NCI-H2227 (cell line): ENCODE measurements around the gene PDE8B.

Experiments
- DNase-seq: peaks from one replicate; lab custom pipeline; 2025; ENCODE audit not compliant: unreplicated experiment; lab: John Stamatoyannopoulos, UW

Gene PDE8B

DNA sequence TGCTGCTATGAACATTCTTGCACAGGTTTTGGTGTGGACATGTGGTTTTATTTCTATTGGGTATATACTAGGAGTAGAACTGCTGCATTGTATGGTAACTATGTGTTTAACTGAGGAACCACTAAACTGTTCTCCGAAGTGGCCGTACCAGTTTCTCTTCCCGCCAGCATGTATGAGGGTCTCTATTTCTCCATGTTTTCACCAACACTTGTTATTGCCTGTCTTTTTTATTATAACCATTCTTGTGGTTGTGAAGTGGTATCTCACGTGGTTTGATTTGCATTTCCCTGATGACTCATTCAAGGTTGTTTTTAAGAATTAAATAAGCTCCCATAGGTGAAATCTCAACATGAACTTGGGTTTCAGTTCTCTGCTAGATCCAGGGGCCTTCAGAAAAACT, 19.4 kb downstream of the PDE8B start:
- no peak for DNase-seq

DNA sequence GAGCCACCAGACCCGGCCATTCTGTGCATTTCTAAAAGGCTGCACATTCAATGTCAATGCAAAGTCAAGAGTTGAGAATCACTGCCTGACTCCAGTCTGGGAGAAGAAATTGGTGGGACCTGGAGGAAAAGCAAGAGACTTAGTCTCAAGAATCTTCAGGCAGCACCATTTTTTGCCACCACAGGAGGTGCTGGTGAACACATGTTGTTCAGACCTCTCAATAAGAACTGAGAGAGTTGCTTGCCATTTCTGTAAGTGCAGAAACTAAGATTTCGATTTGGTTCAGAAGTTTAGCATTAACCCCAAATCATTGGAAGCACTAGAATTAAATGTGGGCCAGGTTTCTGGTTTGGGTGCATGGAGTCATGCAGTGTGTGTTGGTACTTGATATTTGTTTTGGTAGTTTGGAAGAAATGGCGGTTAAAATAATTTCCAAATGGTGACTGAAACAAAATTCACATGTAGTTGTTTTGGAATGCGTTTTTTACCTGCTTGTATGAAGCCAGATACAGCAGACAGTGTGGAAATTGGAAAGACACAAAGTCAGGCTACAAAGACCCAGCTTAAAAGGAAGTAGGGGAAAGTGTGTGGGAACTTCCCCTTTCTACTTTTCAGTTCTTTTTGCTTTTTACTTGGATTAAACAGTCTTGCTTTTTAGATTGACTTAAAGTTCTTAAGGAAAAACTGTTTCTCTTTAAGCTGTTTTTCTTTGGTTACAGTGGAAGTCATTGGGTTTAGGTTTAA, 20.4 kb downstream of the PDE8B start:
- DNase-seq: no peak

DNA sequence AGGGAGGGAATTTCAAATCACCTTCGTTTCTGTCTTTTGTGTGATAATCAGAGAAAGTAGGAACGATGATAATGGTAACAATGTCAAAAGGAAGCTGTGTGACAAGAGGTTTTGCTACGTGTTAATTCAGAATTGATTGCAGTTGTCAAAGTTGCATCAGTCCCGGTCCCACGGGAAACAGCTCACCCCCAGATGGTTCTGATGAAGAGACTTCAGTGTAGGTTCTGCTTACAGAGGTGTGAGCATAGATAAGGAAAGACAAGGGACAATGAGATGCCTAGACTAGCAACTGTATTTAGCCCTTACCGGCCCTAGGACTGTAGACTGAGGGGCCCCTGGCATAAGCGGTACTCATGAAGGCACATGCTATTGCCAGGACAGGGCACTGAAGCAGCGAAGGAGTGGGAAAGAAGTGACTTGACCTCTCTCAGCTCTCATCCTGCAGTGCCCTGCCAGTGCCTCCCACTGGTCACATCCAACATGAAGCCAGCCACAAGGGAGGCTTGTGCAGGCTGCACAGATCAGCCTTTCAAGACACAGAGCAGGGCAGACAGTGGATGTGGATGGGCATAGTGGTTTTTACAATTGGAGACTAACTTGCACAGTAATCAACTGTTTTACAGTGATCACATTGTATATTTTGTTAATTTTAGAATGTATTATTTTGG, 21.1 kb downstream of the PDE8B start:
- DNase-seq: no peak

DNA sequence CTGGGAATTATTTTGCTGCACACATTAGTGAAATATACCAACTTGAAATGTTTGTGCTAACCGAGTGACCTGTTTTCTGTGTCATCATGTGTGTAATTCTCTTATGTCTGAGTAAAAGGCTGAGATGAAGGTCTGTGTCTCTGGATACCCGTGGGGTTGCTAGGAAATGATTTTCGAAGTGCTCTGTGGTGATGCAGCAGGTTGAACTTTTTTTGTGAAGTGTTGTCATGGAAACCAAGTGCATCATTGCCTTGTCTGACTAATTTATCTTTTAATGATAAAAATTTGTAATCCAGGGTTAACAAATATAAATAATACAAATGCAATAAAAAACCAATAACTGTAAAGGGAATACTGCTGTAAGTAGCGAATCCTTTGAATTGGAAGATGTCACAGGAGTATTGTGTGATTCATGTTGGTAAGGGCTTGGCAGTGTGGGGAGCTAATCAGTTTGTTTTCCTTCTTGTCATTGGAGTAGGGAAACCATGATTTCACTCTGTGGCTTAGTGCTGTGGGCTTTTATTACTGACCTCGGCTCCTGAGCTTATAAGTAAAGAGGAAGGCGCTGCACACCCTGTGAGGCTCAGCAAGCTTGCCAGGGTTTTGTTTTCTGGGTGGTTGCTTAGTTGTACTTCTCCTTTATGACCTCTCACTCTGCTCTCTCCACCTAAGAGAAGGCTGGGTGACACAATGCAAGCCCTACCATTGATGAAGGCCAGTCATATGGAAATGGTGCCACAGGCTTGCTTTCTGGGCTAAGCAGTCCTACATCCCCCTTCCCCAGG, 22.3 kb downstream of the PDE8B start:
- DNase-seq: no peak

DNA sequence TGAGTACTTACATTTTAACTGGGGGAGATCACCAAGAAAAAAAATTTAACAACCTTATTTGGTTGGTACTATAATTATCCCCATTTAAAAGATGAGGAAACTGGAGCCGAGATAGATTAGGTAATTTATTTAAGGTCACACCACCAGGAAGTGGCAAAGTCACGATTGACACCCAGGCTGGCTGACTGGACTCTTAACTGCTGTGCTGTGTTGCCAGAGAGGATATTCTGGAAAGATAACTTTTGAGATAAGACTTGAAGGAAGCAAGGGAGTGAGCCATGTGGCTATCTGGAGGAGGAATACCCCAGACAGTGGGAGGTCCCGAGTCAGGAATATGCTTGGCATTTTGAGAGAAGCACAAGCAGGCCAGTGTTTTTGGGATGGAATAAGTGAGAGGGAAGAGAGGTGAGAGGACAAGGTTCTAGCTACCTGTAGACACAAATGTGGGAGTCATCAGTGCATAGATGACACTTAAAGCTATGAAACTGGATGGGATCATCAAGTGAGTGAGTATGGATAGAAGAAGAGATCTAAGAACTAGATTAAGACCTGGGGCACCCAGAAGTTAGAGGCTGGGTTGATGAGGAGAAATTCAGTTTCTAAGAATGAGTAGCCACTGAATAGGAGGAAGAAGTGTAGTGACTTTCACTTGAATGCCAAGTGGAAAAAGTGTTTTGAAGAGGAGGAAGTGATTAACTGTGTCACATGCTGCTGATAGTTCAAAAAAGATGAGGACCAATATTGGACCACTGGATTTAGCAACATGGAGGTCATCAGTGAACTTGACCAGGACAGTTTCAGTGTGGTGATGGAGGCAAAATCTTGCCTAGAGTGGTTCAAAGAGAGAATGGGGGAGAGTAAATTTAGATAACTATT, 25.6 kb downstream of the PDE8B start:
- DNase-seq: no peak

DNA sequence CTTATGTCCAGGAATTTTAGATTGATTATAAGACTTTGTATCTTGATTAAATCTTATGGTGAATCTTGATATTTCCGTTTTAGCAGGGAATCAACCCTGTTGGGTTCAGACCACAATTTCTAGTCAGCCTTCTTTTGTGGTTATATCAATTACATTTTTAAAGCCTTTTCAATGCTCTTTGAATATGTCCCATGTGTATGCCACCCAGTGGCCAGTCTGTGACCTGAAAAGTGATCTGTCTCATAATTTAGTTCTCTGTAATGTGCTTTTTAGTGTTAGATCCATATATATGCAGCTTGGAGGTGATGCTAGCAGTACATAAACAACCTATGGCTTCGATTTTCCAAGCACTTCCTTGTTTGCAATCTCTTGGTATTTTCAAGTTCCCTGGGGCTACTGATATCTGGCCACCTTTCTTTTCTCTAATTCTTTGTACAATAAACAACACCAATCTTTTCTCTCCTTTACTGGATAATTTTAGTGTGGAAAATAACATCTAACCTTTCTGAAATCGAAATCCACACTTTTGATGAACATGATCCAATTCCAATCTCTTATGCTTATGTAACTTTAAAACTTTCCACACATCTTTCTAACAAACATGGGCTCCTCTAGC, 28.8 kb downstream of the PDE8B start:
- no peak for DNase-seq

DNA sequence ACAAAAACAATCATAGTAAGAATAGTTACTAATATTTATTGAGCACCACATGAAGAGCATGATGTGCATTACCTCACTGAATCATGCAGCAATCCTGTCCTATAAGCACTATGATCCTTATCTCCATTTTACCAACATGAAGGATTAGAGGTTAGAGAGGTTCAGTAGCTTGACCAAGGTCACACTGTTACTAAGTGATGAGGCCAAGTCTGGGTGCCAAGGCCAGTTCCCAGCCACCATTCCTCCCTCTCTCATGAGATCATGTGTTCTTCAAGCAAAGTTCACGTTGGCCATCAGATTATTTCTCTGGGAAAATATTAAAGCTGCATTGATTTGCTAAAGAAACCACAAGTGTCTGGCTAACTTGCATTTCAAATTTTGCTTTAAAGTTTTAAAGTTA, 31.0 kb downstream of the PDE8B start:
- no peak for DNase-seq

DNA sequence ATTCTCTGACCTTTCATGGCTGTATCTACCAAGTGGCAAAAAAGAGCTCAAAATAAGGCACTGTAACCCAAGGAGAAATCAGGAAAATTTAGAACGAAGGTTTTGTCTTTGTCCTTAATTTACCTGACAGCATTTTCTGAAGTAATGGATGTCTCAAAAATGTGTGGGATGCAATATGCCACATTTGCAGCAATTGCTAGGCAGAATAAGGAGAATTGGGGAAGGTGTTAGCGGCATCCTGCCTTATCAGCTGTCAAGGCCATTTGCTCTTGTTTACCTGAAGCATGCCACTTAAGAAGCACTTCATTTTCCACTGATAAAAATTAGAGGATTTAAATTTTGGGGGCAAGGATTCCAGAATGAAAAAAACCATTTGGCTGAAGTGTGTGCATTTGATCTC, 39.0 kb downstream of the PDE8B start:
- no peak for DNase-seq

DNA sequence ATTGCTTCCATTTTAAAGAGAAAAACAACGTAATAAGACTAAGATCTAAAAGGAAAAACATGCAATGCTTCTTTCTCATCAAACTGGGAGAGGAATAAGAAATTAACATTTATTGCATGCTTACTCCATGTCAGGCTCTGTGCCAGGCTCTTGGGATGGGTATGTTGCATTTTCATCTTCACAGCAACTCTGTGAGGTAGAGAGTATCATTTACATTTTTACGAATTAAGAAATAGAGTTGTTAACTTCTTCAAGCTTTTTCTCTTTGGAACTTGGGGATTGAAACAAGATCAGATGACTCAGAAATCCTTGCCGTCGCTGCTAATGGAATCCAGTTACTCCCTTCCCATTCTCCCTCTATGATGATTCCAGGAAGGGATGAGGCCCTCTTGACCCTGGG, 39.5 kb downstream of the PDE8B start:
- DNase-seq: no peak

DNA sequence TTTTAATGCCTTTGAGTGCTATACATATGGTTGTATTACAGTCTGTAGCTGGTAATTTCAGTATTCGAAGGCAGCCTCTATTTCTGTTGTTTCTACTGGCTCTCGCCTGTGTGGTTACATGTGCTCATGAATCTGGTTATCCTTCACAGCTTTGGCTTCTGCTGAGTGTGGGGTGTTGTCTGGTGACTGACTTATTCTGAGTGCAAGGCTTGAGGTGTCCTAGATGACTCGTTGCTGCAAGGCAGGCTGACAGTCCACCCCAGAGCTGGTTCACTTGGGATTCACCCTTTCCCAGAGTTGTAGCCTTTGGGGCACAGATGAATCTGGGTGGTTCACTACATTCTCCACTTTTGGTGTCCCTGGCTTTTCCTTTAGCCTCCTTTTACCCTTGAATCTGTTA, 41.4 kb downstream of the PDE8B start:
- DNase-seq: no peak

DNA sequence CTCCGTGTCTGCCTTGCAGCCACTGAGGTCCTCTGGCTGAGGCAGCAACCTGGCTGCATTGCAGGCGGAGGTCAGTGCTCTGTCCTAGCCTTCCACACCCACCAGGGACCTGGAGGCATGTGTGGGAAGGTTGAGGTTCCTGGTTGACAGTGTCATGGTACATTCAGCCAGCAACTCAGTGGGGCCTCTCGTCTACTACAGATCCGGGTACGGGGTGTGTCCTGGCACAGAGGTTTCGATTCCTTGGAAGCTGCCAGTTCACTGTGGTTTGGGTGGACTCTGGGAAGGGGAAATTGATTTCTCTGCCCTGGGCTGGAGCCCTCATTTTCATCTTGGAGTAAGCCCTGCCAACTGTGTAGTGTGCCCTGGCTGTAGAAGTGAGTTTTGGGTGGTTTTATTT, 45.1 kb downstream of the PDE8B start:
- no peak for DNase-seq

DNA sequence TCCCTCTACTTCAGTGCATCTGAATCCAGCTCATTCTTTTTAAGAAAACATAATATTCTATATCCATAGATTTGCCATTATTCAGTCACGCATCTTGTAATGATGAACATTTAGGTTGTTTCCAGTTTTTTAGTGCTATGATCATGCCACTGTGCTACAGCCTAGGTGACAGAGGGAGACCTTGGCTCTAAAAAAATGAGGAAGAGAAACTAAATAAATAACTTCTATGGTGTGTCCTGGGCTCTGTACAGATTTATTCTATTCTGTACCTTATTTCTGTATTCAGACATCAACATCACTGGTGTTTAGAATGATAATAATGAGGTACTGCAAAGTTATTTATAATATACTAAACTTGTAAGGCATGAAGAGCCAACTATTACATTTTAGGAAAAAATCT, 45.9 kb downstream of the PDE8B start:
- DNase-seq: no peak

DNA sequence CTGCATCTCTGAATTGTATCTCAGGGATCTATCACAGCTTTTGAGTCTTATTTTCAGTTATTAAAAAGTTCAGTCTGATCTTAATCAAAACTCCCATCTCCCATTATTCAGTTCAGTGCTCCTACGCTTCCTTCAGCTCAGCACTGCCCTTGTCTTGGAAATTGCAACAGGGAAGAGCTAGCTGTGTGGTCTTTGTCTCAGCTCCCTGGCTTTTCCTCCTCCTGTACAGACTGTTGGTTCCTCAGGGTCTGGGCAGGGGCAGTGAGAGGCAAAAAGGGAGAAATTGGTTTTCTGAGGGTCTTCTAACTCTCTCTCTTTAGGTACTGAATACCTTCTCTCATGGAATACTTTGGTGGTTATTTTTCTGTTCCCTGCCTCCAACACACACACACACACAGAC, 48.2 kb downstream of the PDE8B start:
- DNase-seq: no peak

DNA sequence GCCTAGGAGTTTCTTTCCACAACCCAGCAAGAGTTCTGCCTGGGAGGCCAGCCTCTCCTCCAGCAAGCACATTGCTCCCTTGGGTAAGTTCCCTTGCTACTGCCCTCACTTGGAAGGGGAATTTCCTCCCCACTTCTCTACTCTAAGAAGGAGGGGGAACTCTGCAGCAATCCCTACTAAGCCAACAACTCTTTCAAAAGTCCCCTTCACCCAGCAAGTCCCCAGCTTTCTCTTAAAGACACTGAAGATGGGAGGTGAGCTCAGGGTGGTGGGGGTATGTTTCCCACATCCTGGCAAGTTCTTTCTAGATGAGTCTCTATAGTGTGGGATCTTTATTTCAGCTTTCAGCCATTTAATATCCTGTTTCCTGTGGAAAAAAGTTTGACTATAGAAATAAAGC, 49.0 kb downstream of the PDE8B start:
- no peak for DNase-seq

DNA sequence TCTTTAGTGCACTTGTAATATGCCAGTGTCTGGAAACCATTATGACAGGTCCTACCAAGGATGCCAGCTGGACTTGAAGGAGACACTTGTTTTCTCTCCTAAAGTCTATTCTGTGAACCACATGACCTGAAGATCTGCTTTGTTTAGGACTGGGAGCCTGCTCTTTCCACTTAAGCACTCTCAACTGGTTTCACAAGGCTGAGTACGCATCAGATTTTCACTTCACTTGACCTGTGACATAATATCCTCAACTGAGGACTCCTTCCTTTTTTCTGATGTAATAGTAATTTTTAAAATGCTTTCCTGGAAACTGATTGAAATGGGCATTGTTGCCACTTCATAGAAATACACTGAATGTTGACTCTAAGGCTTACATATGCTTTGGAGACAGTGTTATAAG, 52.2 kb downstream of the PDE8B start:
- DNase-seq: no peak

DNA sequence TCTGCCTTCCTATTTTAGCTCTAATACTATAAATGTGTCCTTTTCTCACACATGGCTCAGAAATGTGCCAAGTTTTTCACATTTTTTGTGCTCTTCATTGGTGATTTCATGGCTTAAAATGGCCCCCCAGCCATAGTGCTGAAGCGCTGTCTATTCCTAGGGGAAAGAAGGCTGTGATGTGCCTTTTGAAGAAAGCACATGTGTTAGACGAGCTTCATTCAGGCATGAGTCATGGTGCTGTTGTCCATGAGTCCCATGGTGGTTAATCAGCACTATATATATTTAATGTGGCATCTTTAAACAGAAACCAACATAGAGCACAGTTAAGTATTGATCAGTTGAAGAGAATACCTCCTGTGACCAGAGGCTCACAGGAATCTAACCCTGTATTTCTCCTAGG, 55.8 kb downstream of the PDE8B start:
- no peak for DNase-seq

DNA sequence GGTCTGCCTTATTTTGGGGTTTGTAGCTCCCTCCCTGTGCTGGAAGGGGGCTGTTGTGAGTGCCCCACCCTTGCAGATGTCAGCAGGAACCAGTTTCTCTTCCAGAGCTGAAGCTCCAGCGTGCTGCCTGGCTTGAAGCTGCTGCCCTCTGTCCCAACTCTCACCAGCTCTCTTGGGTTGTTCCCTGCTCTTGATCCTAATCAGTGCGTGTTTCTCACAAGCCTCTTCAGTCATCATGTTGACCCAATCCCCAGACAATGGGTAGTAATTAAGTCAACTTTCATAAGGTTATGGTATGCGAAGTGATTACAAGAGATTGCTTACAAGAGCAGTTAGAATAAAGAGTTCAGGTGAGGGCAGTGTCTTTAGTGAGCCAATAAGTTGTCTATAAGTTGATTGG, 57.0 kb downstream of the PDE8B start:
- DNase-seq: no peak

DNA sequence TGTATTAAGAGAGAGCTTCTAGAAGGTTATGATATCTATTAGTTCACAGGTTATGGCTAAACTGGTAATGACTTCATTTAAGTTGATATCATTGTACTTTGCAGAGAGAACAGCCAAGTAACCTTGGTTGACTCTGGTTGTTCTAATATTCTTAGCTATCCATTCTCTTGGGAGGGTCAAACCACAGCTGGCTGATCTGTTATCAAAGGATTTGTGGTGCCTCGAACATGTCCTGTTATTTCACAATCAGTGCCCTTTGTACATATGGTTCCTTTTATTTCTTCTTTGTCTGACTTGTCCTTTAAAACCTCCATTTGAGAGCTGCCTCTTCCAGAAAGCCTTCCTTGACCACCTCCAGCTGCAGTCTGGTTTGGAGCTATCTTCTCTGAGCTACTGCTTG, 61.7 kb downstream of the PDE8B start:
- no peak for DNase-seq

DNA sequence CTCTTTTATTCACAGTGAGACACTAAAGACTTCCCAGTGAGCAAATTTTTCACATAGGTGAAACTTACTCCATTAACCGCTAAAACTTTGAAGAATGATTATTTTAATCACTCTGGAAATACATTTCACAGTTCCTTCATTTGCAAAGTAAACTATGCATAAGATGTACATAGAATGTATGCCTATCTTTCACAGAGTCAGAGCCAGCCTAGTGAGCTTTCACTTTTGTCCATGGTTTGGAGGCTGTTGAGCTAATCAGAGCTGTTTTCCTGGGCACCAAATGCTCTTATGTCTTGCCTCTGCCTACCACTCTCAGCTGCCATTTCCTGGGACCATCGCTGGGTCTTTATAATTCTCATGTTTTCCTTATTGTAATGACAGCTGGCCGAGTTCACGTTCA, 67.3 kb downstream of the PDE8B start:
- DNase-seq: no peak

DNA sequence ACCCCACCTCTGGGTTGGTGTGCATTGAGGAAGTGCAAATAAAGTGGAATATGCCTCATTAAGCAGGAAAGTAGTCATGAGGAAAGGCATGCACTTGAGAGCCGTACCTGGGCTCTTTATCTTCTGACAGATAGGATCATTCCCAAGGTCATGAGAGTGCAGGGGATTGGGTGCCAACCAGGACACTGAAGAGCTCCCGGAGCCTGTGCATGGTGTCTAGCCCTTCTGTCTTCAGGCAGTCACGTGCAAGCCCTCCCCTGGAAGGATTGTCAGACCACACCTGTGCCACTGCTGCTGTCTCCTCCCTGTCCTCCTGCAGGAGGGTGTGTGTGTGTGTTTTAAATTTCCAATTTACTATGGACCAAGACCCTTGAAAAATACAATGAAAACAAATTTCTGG, 69.6 kb downstream of the PDE8B start:
- DNase-seq: no peak

DNA sequence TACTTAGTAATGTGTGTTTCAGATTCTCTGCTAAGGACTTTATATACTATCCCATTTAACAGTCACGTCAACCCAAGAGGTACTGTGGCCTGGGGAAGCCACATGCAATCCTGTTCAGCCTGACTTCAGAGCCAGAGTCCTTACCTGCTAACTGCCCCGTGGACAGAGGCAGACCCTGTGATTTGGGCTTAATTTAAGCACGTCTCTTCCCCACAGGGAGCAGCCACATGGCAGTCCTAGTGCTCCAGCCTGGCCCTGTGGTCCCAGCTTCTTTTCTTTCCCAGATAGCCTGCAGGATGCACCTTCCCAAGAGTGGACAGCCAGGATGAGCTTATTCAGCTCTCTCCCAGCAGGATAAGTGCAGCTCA, 71.5 kb downstream of the PDE8B start:
- no peak for DNase-seq
